Liver (tissue), 9 donors: ENCODE results near the gene ZNF320. TPM values are rescaled to one million over a fixed set of nuclear protein-coding genes. Genes with fewer than 3 reads are reported as not detected.
"Not testable (repeated sequence)": the region's sequence is repeated elsewhere in the genome, so short reads cannot be mapped to it uniquely, and the experiment has no call there.

Experiments used
- DNase-seq: peaks from one replicate; pipeline ENCODE4 v3.0.0-alpha.2; 2017; ENCODE audit warnings: low spot score
- H3K27ac ChIP-seq, 2 donors: one replicate each; pipeline ENCODE4 v1.7.0; 2013; ENCODE audit warnings: inconsistent platforms in 2 of 2, low read length in 2 of 2, control low read depth in 1 of 2, low read depth in 1 of 2, mild to moderate bottlenecking in 1 of 2
- H3K27me3 ChIP-seq, 4 donors: one replicate each; pipeline versions ENCODE4 v1.6.1 to v1.7.0; 2013; ENCODE audit warnings: low read length in 3 of 4, inconsistent platforms in 1 of 4, mild to moderate bottlenecking in 1 of 4, moderate library complexity in 1 of 4; ENCODE audit not compliant: control insufficient read depth in 4 of 4, insufficient read depth in 4 of 4
- H3K36me3 ChIP-seq, 4 donors: one replicate each; pipeline versions ENCODE4 v1.6.1 to v1.7.0; 2013; ENCODE audit warnings: low read length in 3 of 4, mild to moderate bottlenecking in 3 of 4, low read depth in 1 of 4, moderate library complexity in 1 of 4; ENCODE audit not compliant: control insufficient read depth in 4 of 4, insufficient read depth in 3 of 4
- H3K4me1 ChIP-seq, 4 donors: one replicate each; pipeline versions ENCODE4 v1.6.1 to v1.7.0; 2013; ENCODE audit warnings: low read length in 3 of 4, mild to moderate bottlenecking in 3 of 4, moderate library complexity in 1 of 4; ENCODE audit not compliant: control insufficient read depth in 4 of 4, insufficient read depth in 4 of 4
- H3K4me3 ChIP-seq, 3 donors: one replicate each; pipeline versions ENCODE4 v1.6.1 to v1.7.0; 2013; ENCODE audit warnings: low read length in 3 of 3, control low read depth in 1 of 3, low read depth in 1 of 3, mild to moderate bottlenecking in 1 of 3
- H3K9ac ChIP-seq, 2 donors: one replicate each; pipeline ENCODE4 v1.7.0; 2013; ENCODE audit warnings: low read length in 2 of 2, mild to moderate bottlenecking in 2 of 2, moderate library complexity in 2 of 2, control low read depth in 1 of 2, low read depth in 1 of 2
- H3K9me3 ChIP-seq, 4 donors: one replicate each; pipeline versions ENCODE4 v1.6.1 to v1.7.0; 2013; ENCODE audit warnings: low read length in 3 of 4; ENCODE audit not compliant: control insufficient read depth in 4 of 4
- CTCF ChIP-seq: fragments of 150-350 bp; IDR thresholded peaks from 2 replicates; pipeline ENCODE4 v1.5.1; 2017; ENCODE audit warnings: improper control_type of control experiment, low read depth, low read length; ENCODE audit not compliant: missing input control
- EGR1 ChIP-seq, 2 donors: IDR thresholded peaks; 2 replicates each; pipeline ENCODE4 v1.6.1; 2016 to 2018; ENCODE audit warnings: antibody characterized with exemption in 2 of 2, low read depth in 2 of 2
- FOXA1 ChIP-seq: IDR thresholded peaks from 2 replicates; pipeline ENCODE4 v1.6.1; 2016; ENCODE audit warnings: antibody characterized with exemption
- GABPA ChIP-seq, 2 donors: IDR thresholded peaks in 1 of 2; conservative IDR thresholded peaks in 1 of 2; 2 replicates each; pipeline ENCODE4 v1.6.1; 2016; ENCODE audit warnings: antibody characterized with exemption in 2 of 2, mild to moderate bottlenecking in 1 of 2, moderate library complexity in 1 of 2
- HNF4A ChIP-seq, 2 donors: conservative IDR thresholded peaks; 2 replicates each; pipeline ENCODE4 v1.6.1; 2016; ENCODE audit warnings: antibody characterized with exemption in 2 of 2, mild to moderate bottlenecking in 2 of 2
- HNF4G ChIP-seq: IDR thresholded peaks from 2 replicates; pipeline ENCODE4 v1.6.1; 2016; ENCODE audit warnings: antibody characterized with exemption
- JUND ChIP-seq, 2 donors: IDR thresholded peaks; 2 replicates each; pipeline ENCODE4 v1.6.1; 2016; ENCODE audit warnings: antibody characterized with exemption in 2 of 2
- MAX ChIP-seq: IDR thresholded peaks from 2 replicates; pipeline ENCODE4 v1.6.1; 2016; ENCODE audit warnings: antibody characterized with exemption
- NR2F2 ChIP-seq: IDR thresholded peaks from 2 replicates; pipeline ENCODE4 v1.6.1; 2016; ENCODE audit warnings: antibody characterized with exemption
- RAD21 ChIP-seq, 2 donors: IDR thresholded peaks; 2 replicates each; pipeline ENCODE4 v1.6.1; 2016; ENCODE audit warnings: antibody characterized with exemption in 2 of 2, mild to moderate bottlenecking in 2 of 2
- SP1 ChIP-seq: IDR thresholded peaks from 2 replicates; pipeline ENCODE4 v1.6.1; 2018; ENCODE audit warnings: antibody characterized with exemption, mild to moderate bottlenecking
- TAF1 ChIP-seq: conservative IDR thresholded peaks from 2 replicates; pipeline ENCODE4 v1.6.1; 2016; ENCODE audit warnings: antibody characterized with exemption, mild to moderate bottlenecking
- YY1 ChIP-seq: IDR thresholded peaks from 2 replicates; pipeline ENCODE4 v1.6.1; 2016; ENCODE audit warnings: antibody characterized with exemption, mild to moderate bottlenecking
- WGBS: extraction: QIAGEN DNeasy Blood & Tissue Kit; methylation state at CpG from one replicate; pipeline ENCODE4 v1.1.7; 2013; 5-methylcytosine and 5-hydroxymethylcytosine counted together
- polyA plus RNA-seq, 2 donors: library from polyadenylated mRNA; stranded (reverse) in 1 of 2; unstranded in 1 of 2; fragments of 200-250 nt in 1 of 2; fragments of >200 nt in 1 of 2; fragmentation: Nextera tagmentation in 1 of 2; extraction: Ambion mirVana in 1 of 2; gene quantifications; one replicate each; pipeline versions ENCODE4 v1.2.1 to v1.2.3, GENCODE V29; 2013 to 2015
- total RNA-seq, 2 donors: library from RNA; depleted of rRNA; stranded (reverse); fragments of >200 nt; gene quantifications; one replicate each; pipeline ENCODE4 v1.2.3, GENCODE V29; 2014
- TF ChIP-seq, protein P1 (sequence below): IDR thresholded peaks from 2 replicates; pipeline ENCODE4 v1.6.1; 2016; ENCODE audit warnings: antibody characterized with exemption
- TF ChIP-seq, protein P2 (sequence below): IDR thresholded peaks from 2 replicates; pipeline ENCODE4 v1.6.1; 2016; ENCODE audit warnings: antibody characterized with exemption
- TF ChIP-seq, protein P3 (sequence below): IDR thresholded peaks from 2 replicates; pipeline ENCODE4 v1.6.1; 2016; ENCODE audit warnings: antibody characterized with exemption, mild to moderate bottlenecking
- donor health status: healthy.
- donor health status: healthy.
- donor health status: healthy.
- donor health status: healthy.
- donor health status: healthy.

Gene ZNF320
- total and polyA plus RNA-seq, 4 donors: 0.65 to 4.6 (median 1.8) TPM

- Histone ChIP-seq H3K36me3 (no peaks in the 10 kb centered on the region), H3K27me3 (no peaks in the 10 kb centered on the region), H3K4me3 (no peak overlapping the region), H3K4me1 (no peaks in the 10 kb centered on the region), H3K9ac (no peak overlapping the region), H3K9me3 (peaks cover 5 to 13% (median 9%) of the 10 kb centered on the region in 4 donors), H3K27ac (no peak overlapping the region)
- WGBS: 95% methylated on average over 3 of the region's 3 CpGs
- no peak for DNase-seq
- TF ChIP-seq, protein P1, sequence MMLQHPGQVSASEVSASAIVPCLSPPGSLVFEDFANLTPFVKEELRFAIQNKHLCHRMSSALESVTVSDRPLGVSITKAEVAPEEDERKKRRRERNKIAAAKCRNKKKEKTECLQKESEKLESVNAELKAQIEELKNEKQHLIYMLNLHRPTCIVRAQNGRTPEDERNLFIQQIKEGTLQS: no peak
- TF ChIP-seq MAX: no peak
- TF ChIP-seq, protein P2, sequence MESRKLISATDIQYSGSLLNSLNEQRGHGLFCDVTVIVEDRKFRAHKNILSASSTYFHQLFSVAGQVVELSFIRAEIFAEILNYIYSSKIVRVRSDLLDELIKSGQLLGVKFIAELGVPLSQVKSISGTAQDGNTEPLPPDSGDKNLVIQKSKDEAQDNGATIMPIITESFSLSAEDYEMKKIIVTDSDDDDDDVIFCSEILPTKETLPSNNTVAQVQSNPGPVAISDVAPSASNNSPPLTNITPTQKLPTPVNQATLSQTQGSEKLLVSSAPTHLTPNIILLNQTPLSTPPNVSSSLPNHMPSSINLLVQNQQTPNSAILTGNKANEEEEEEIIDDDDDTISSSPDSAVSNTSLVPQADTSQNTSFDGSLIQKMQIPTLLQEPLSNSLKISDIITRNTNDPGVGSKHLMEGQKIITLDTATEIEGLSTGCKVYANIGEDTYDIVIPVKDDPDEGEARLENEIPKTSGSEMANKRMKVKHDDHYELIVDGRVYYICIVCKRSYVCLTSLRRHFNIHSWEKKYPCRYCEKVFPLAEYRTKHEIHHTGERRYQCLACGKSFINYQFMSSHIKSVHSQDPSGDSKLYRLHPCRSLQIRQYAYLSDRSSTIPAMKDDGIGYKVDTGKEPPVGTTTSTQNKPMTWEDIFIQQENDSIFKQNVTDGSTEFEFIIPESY: no peak
- no peak for TF ChIP-seq GABPA (IDR thresholded peaks at IDR 0.05 in 1 of 2, conservative IDR thresholded peaks at IDR 0.05 in 1 of 2)
- no peak for TF ChIP-seq SP1
- no peak for TF ChIP-seq YY1
- no peak for TF ChIP-seq CTCF
- TF ChIP-seq RAD21 (IDR thresholded peaks at IDR 0.05): no peak
- TF ChIP-seq HNF4G: no peak
- TF ChIP-seq FOXA1: no peak
- TF ChIP-seq, protein P3, sequence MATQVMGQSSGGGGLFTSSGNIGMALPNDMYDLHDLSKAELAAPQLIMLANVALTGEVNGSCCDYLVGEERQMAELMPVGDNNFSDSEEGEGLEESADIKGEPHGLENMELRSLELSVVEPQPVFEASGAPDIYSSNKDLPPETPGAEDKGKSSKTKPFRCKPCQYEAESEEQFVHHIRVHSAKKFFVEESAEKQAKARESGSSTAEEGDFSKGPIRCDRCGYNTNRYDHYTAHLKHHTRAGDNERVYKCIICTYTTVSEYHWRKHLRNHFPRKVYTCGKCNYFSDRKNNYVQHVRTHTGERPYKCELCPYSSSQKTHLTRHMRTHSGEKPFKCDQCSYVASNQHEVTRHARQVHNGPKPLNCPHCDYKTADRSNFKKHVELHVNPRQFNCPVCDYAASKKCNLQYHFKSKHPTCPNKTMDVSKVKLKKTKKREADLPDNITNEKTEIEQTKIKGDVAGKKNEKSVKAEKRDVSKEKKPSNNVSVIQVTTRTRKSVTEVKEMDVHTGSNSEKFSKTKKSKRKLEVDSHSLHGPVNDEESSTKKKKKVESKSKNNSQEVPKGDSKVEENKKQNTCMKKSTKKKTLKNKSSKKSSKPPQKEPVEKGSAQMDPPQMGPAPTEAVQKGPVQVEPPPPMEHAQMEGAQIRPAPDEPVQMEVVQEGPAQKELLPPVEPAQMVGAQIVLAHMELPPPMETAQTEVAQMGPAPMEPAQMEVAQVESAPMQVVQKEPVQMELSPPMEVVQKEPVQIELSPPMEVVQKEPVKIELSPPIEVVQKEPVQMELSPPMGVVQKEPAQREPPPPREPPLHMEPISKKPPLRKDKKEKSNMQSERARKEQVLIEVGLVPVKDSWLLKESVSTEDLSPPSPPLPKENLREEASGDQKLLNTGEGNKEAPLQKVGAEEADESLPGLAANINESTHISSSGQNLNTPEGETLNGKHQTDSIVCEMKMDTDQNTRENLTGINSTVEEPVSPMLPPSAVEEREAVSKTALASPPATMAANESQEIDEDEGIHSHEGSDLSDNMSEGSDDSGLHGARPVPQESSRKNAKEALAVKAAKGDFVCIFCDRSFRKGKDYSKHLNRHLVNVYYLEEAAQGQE: no peak
- no peak for TF ChIP-seq NR2F2
- no peak for TF ChIP-seq HNF4A (conservative IDR thresholded peaks at IDR 0.05)
- no peak for TF ChIP-seq EGR1 (IDR thresholded peaks at IDR 0.05; ENCODE audit: low read depth in 2 of 2)
- TF ChIP-seq TAF1: no peak
- no peak for TF ChIP-seq JUND (IDR thresholded peaks at IDR 0.05)
Observed at GRCh38 chr19:52871466-52871865, 26.0 kb downstream of the ZNF320 start.

GRCh38 chr19:52868031-52868430, 29.4 kb downstream of the ZNF320 start:
- DNase-seq, H3K27me3 ChIP-seq, H3K27ac ChIP-seq, H3K36me3 ChIP-seq, H3K4me1 ChIP-seq, H3K4me3 ChIP-seq, H3K9ac ChIP-seq: not testable (repeated sequence)
- peaks cover 0 to 12% (median 2%) of the 10 kb centered on the region in 4 donors for H3K9me3 ChIP-seq
- WGBS: 93% methylated on average over 11 of the region's 11 CpGs
